ENCODE measurements around the gene CHN2.

Gene CHN2

DNA sequence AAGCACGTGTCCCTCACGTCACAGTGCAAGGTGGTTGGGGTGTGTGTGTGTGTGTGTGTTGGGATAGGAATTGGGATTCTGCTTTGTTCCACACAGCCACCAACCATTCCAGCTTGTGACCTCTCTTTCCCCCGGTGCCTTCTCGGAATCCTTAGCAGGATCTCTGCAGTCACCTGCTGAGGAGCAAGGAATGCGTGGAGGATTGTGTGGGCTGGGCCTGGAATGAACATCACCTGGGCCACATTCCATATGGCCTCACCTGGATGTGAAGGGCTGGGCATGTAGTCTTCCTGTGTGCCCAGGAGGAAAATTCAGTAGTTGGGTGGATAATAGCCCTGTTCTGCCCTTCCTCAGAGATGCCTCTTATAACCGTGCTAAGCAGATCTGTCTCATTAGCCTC, 113.8 kb downstream of the CHN2 start:
- DNase-seq (ENCODE audit: low read depth in 2 of 2): no peak

DNA sequence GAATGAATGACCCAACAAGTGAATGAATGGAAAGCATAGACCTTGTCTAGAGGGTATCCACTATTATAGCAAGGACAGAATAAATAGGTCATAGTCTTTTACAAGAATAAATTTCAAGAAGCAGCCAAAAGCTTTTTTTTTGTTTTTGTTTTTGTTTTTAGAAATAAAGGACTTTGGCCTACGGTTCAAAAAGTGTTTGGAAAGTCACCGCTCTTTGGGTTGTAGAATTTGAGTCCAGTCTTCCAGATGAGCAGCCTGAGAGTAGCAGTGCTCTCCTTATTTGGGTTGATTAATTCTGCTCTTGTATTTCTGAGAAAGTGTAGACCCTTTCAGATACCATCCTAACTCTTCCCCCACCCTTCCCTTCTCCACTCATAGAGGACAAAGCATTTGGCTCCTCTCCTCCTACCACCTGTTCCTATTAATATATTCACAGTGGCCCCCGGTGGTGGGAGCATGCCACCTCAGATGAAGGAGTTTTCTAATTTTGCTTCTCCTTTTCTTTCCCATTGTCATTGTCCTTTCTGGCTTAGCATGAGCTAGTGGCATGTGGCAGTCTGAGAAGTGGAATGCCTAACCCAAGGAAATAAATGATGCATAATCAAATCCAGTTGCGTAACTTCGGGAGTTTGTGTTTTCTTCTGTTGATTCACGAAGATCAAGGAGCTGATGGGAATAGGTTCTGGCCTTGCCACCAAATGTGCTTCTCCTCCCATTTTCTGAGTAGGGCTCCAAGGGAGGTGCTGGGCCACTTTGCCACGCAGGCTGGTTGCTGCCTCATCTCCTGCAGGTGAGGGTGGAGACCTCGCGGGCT, 114.7 kb downstream of the CHN2 start:
- DNase-seq (ENCODE audit: low read depth in 2 of 2): no peak

DNA sequence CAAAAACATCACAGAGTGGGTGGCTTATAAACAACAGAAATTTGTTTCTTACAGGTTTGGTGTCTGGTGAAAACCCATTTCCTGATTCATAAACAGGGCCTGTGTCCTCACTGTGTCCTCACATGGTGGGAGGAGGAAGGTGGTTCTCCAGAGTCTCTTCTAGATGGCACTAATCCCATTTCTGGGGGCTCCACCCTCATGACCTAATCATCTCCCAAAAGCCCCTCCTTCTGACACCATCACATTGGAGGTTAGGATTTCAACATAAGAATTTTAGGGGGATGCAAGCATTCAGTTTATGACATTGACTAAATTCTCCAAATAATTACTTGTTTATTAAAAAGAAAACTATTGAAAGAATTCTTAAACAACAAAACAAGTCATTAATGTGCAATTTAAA, 116.0 kb downstream of the CHN2 start:
- no peak for DNase-seq (ENCODE audit: low read depth in 2 of 2)

DNA sequence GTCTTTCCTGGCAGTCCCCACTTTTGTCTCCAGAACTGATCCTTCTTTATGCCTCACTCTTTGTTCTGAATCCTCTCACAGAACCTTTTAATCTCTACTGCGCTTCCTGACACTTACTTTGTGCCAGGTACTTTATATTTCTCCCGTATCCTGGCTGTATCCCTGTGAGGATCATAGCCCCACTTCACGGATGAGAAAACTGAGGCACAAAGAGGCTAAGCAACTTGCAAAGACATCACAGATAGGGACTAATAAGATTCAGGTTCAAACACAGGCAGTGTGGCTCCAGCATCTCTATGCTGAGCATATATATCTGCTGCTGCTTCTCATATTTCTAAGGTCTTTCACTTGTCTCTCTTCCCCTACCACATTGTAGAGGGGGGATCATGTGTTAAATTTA, 116.7 kb downstream of the CHN2 start:
- no peak for DNase-seq (ENCODE audit: low read depth in 2 of 2)

DNA sequence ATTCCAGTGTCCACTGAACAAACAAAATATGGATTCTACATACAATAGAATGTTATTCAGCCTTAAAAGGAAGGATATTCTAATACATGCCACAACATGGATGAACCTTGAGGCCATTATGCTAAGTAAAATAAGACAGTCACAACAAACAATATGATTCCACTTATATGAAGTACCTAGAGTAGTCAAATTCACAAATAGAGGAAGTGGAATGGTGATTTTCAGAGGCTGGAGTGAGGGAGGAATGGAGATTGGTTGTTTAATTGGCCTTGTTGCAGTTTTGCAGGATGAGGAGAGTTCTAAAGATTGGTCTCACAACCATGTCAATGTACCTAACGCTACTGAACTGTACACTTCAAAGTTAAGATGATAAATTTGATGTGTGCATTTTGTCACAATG, 119.6 kb downstream of the CHN2 start:
- DNase-seq (ENCODE audit: low read depth in 2 of 2): no peak

DNA sequence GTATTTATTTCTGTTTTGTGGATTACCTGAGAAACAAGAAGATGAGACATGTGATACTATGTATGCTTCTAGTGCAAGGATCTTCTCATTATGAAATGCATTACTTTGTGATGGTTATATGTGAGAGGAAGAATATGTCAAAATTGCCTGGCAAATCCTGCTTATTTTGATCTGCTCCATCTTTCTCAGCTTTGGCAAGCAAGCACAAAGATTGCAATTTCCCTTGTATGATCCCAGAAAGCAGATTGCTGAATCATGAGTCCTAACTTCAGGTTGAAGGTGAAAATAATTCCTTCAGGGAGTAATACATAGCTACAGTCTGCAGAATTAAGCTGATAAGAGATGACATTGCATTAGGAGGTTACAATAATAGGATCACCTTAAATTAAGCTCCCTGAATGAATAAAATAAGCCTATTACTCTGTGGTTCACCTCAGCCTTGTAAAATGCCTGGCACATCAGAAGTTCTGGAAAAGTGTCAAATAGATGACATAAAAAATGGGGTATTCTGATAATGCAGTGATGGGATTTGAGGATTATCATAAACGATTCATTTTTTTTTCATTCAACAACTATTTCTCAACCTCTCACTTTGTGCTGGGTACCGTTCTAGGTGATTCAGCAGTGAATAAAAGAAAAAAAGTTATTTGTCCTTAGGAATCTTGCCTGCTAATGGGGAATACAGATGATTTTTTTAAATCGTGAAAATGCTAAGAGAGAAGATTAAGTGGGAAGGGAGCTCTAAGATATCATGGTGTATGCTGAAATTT, 120.7 kb downstream of the CHN2 start:
- DNase-seq (ENCODE audit: low read depth in 2 of 2): no peak

DNA sequence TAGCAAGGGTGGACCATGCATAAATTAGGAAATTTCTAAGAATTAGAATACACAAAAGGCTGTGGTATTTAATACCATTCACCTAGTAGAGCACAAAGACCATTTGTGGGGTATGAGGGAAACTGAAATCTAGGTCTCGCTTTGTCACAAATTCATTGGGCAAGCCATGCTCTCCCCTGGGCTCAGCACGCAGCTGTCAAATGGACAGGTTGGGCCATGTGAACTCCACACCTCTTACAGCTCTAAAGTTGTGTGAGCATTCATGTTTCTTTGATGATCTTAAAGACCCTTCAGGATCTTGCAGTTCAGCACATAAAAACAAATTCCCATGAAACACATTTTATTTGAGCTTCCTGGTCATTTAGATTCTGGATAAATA, 121.3 kb downstream of the CHN2 start:
- DNase-seq (ENCODE audit: low read depth in 2 of 2): no peak

DNA sequence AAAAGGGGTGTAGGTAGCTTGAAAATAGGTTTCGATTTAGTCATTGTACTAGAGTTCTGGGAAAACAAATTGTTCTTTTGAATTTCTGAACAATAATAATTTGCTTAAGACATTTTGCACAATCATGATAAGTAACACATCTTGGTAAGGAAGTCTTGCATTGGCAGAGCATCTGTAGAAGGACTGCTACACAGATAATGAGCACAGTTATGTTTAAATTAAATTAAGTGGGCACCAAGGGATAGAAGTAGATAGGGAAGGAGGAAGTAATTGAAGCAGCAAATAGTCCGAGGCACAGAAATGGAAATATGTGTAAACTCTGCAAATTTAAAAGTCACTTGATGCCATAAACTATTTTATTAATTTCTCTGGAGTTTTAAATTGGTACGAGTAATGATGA, 122.4 kb downstream of the CHN2 start:
- DNase-seq (ENCODE audit: low read depth in 2 of 2): no peak

DNA sequence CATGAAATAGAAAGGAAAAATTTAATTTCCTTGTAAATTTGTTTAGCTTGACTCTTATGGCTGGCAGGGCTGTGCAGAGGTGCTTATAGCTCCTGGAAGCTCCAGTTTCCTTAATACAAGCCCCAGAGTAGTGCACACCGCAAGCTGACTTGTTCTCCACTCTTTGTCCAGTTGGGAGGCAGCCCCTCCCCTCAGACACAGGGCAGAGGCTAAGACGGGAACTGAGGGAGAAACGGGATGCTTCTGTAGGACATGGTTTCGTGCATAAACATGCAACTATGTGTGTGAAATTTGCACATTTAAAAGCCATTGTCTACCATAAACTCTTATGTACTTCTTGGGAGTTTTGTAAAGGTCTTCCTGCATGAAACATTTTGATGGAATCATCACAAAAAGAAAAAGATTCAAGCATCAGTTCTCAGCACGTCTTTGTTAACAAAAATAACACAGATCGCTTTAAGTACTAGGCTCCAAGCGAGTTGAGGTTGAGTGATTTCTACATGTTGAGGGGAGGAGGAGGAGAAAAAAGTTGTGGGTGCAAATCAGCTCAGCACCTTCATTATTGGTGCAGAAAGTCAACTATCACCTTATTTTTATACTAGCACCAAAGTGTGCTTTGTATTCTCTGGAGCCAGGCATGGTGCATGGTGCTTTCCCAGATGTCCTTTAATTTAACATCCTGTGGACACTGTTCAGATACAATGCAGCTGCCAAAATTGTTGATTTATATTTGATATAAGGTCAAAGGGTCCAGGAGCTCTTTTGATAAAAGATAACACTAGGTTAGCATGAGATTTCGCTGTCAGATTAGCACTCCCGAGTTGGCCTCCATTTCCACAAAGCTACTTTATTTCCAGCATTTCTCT, 124.5 kb downstream of the CHN2 start:
- DNase-seq (ENCODE audit: low read depth in 2 of 2): no peak

DNA sequence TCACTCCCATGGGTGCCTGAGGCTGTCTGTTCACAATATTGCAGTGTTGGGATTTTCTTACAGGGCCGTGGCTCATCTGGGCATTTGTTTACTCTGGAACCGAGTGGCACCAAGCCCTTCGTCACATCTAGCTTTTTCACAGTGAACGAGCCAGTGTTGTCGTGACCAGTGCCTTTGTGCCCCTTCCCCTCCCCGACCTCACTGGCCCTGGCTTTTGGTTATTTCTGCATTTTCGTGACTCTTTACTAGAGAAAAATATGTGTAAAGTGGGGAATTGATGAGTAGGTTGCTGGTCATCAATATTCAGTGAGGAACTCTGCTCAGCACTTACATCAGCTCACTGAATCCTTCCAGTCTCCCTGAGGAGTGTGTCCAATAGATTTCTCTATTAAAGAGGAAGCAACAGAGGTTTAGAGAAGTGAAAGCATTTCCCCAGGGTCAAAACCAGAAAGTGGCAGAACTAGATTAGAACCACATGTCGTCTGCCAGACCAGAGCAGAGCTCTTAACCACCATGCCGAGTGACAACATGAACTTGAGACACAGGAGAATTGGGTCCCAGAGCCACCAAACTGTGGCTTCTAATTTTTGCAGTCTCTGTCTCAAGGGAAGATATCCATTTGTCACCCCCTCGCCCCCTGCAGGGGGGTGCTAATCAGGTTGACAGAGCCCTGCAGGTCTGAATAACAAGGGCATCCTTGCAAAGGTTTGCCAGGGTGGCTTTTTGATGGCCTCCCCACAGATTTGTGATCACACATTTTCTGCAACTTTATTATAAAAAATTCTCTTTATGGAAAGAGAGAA, 125.3 kb downstream of the CHN2 start:
- no peak for DNase-seq (ENCODE audit: low read depth in 2 of 2)

DNA sequence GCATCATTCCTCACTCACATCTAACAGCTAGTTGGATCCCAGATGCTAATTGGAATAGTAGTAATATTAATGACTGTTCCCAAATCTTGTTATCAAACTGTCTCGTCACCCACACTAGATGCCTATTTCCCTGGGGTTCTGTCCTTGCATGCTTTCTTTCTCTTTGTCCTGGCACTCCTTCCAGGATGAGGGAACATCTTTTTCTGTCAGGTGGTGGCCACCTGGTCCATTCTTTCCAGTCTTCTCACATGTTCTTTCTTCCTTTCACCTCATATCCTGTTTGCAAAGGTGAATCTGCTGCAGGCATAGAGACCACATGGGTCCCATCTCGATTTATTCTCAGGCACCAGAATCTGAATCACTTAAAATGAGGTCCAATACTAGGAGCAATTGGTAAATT, 126.0 kb downstream of the CHN2 start:
- no peak for DNase-seq (ENCODE audit: low read depth in 2 of 2)

DNA sequence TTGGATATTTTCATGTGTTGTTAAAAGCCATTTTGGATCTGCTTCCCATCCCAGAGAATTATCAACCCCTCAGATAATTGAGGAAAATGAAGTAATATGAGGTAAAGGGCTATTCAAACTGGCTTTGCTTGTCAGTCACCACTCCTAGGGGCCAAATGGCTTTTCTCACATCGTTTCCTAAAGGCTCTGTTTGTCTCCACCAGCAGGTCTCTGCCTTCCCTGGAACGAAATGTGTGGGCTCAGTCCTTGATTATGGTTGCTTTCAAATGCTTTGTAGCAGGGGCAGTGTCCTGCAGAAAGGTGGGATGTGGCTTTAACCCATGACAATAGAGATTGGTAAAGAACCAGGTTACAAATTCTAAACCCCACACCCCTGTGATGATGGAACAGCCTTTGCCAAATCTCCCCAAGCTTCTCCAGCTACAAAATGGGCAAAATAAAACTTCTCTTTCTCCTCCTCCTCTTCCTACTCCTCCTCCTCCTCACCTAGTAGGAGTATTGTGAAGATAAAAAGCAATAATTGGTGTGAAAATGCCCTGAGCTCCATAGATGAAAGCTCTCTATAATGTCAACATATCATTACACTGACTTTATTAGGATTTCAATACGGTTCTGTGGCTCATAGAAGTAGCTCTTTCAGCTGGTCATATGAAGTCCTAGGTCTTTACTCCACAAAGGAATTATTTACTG, 127.6 kb downstream of the CHN2 start:
- no peak for DNase-seq (ENCODE audit: low read depth in 2 of 2)

DNA sequence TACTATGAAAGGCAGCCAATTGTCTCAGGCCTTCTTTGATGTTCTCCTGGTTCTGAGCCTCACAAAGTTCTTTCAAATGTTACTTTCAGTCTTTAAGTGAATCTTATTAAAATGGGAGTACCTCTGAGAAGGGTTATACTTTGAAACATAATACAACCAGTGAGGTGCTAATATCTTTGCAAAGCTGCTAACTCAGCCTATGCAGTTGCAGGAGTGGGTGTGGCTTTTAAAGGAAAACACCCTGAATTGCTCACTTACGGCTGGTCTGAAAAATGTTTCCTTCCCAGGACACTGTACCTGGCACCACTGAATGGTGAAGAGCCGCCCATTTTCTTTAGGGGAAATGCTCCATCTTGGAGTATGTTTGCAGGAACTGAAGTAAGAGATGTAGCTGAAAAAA, 130.9 kb downstream of the CHN2 start:
- DNase-seq (ENCODE audit: low read depth in 2 of 2): no peak

DNA sequence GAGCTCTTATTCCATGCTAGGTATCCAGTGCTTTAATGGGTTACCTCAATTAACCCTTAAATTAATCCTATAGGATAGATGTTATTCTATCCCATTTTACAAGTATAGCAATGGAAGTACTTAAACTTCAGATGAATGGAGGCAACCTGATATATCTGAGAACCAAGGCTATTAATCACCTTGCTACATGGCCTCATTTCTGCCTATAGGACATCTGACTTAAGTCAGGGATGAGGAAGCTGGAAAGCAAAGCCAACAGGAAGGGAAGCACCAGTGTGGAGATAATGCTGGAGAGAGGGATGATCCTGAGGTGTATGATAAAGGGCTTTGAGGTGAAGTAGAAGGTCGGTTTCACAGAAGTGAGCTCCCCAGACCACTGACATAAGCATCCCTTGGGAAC, 132.3 kb downstream of the CHN2 start:
- DNase-seq (ENCODE audit: low read depth in 2 of 2): no peak

DNA sequence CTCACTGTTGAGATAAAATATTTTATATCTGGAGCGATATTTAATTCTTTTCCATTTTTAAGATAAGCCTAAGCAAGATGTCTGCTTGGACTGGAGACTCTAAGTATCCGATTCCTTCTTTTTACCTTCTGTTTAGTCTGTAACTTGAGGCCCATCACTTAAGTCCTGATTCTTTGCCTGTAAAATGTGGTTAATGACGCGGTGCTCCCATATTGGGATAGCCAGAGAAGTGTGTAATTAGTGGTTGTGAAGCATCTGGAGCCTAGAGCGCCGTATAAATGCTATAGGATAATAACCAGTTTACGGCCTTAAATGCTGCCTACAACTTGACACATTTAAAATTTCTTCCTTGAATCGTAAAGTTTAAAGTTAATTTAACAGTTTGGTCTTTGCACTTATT, 132.9 kb downstream of the CHN2 start:
- no peak for DNase-seq (ENCODE audit: low read depth in 2 of 2)

DNA sequence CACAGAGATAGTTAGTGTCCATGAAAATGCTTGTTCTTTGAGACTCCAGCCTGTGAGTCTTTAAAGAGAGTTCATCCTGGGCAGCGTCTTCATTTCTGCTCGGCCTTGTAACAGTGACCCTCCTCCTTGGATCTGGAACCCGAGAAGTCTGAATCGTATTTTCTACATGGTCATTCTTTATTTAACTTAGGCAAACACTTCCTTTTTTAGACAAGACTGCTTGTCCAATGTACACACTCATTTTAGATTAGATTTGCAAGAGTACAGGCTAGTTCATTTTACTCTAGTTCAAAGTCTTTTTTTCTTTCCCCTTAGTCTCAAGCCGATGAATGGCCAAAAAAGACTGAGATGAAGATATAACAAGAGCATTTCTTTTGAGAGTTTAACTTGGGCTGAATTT, 133.5 kb downstream of the CHN2 start:
- no peak for DNase-seq (ENCODE audit: low read depth in 2 of 2)

DNA sequence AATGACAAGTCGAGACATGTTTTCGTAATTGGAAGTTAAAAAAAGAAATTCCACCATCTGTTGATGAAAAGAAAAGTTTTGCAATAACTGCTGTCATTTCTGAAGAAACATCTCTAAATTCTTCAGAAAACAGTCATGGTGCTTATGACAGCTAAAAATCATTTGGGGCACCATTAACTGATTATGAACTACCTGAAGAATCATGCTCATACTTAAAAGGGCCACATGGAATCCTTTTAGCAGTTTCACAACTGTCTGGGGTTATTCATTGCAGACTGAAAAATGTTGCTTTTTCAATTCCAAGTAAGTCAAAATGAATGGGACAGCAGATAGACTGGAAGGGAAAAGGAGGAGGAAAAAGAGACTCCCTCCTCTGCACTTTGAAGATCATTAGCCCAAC, 134.2 kb downstream of the CHN2 start:
- no peak for DNase-seq (ENCODE audit: low read depth in 2 of 2)

DNA sequence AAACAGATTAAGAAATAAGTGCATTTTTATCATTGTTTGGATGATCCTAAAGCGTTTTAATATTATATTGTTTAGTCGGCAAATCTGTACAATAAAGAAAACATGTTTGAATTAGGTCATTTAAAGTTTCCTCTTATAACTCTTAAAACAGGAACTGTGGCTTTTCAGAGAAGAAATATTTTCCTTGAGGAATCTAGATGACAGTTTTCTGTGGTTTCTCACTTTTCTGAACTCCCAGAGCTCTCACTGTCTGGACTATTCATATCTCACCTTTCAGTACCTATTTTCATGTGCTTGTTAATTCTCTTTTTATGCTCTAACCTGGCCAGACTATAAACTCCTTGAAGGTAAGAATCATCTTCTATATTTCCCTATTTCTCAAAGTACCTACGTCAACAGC, 135.1 kb downstream of the CHN2 start:
- DNase-seq (ENCODE audit: low read depth in 2 of 2): no peak

DNA sequence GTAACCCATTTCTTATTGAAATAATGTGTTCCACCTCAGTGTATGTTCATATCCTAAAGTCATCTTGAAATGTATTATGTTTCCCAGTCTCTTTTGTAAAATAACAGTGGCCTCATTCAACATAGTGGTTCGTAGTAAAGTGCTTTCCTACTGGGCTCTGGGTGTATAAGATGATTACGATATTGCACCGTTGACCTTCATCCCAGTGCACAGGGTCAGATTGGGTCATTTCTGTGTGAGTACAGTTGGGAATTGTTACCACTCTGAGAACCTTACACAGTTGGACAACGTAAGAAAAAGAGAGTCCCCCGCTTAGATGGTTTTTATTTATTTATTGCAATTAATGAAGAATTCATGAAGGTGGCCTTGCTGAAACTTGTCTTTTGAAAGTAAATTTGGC, 135.6 kb downstream of the CHN2 start:
- DNase-seq (ENCODE audit: low read depth in 2 of 2): no peak

DNA sequence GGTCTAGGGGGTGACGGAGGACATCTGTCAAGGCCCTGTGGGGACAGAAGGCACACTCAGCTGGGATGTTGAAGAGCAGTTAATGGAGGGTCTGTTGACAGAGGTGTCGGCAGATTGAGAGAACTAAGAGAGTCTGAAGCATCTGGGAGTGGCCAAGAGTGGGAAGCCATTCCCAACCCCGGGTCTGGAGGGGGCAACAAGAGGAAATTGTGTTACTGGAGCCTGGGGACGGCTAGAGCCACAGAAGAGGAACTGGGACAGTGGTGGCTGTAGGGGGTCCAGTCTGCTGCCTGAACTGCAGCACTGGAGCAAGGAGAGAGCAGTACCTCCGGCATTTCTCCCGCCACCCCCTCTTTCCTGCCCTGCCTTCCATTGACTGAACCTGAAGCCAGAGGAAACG, 136.6 kb downstream of the CHN2 start:
- DNase-seq (ENCODE audit: low read depth in 2 of 2): no peak
